ENCODE data around the gene SIPA1L3. TPM values are rescaled to one million over a fixed set of nuclear protein-coding genes. Genes with fewer than 3 reads are reported as not detected.

The SIPA1L3 gene
- total RNA-seq: 13.2 and 32.4 TPM in 2 replicates

GRCh38 chr19:37906869-37907734, at the start of gene SIPA1L3:
SIPA1L3 (plus strand) TSS chr19:37907208; CDS start chr19:38081566, 174,358 bp downstream.

DNA sequence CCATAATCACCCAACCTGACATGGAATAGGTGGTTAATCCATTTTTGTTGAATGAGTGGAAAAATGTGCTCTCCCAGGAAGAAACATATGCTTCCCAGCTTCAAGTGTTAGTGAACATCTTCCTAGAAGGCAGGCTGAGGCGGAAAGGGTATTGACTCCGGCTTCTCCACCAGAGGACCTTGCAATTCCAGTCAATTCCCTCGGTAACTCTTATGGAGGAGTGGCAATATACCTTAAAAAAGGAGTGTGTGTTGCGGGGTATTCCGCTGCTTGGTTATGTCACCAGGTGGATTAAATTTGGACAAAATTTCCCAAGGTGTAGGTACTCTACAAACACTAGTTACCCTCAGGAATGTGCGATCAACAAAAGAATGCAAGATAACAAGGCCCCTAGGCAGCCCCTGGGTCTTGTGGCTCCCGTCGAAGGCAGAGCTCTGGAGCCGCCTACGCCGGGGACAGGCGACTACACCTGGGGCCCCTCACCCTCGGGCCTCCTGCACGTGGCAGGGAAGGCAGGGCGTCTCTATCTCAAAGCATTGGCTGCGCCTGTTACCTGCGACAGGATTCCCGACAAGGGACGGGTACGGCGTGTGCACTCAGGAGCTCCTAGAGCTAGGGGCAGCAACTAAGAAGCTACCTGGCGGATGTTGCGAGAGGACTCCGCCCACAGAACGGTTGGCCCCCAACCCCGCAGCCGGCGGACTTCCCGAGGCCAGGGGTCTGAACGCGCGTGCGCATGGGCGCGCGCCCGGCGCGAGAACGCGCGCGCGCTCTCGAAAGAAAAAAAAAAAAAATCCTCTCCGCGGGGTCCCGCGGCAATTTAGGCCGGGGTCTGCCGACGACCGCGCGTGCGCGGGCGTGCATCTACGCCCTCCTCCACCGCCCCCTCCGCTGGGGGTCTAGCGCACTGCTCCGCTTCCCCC, 801 bp upstream of the SIPA1L3 start, which contains the start of gene WDR87:
Gene WDR87 (minus strand): TSS at position 649 of the 923 bp plus-strand sequence. CDS start 8,355 bp downstream, outside the sequence.

GRCh38 chr19:38224014-38224862, 317.2 kb downstream of the SIPA1L3 start, which contains the start of gene DPF1:
DPF1 (minus strand) TSS chr19:38224222; CDS start chr19:38224142, 80 bp downstream.

Other genes with a start within 250 kb of the SIPA1L3 start
- gene ZNF607, start 187.4 kb upstream of the SIPA1L3 start, total RNA-seq: 2.0 and 5.6 TPM in 2 replicates
- gene ZNF573, start 127.6 kb upstream of the SIPA1L3 start, total RNA-seq: 3.6 and 5.1 TPM in 2 replicates
- not detected in 2 replicates for gene WDR87, start 614 bp upstream of the SIPA1L3 start, total RNA-seq

All from endothelial cell of coronary artery (primary cell).